NCI-H1048 (cell line): Measurements from ENCODE around the gene SRSF5.
"Not testable (repeated sequence)": the region's sequence is repeated elsewhere in the genome, so short reads cannot be mapped to it uniquely, and the experiment has no call there.

Source experiments
- DNase-seq: peaks from one replicate; lab custom pipeline; 2025; lab: John Stamatoyannopoulos, UW

The SRSF5 gene

DNA sequence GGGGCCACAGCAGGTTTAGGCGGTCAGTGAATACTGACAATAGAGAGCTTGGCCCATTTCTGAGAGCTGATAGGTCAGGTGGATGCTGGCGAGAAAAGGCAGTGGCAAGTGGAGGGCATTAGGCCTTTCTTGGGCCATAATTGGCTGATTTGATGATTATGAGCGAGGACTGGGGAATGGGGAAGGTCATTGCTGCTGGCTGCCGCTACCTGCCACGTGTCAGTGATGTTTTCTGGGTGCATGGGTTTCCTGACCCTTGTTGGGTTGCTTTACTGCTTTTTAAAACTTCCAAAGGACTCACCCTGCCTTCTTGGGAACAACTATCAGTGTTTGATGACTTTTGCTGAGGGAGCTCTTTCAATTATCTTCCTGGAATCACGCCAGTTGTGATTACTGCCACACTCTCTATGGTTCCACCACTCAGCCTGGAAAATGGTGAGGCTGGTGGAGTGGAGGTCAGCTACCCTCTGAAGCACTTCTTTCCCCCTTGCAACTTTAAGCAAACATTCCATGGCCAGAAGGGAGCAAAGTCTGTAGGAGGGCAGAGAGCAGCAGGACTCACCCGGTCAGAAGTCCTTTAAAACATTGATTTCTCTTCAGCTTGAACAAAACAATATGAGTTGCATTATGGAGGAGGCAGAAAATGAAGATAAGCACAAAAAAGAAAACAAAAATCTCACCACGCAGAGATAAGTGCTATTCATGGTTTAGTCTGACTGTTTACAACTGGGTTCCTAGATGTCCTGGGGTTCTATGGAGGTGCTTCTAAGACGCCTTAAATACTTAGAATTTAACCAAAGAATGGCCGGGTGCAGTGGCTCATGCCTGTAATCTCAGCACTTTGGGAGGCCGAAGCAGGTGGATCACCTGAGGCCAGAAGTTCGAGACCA is 42.2 kb downstream of the SRSF5 start:
- no peak for DNase-seq

DNA sequence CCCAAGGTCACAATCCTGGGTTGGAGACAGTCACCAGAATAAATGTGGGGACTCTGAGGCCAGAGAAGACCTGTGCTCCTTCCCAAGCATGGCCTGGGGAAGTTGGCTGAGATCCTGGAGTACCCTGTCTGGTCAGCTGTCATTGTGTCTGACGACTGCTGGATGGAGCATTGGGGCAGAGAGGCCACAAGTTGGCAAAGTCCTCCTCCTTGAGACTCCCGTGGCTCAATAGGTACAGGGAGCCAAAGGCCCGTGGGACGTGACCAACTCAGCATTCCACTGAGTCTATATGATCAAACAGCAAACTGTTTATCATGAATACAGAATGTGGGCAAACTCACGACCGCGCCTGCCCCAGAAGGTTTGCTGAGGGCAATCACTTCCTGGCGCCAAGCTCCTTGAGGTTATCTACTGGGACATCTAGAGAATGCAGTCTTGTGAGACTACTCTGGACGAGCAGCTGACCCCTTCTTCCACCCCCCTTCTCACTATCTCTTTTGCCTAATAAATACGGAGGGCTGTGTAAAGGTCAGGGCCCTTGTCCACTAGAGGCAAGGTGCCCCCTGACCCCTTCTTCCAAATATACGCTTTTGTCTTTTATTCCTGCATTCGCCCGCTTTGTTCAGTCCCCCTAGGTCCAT is 44.4 kb downstream of the SRSF5 start:
- DNase-seq, result no peak

GRCh38 chr14:69811868-69812252 is 44.9 kb downstream of the SRSF5 start:
- no peak for DNase-seq

- no peak for DNase-seq
These were observed 45.8 kb downstream of the SRSF5 start for GRCh38 chr14:69812711-69813110.

- DNase-seq, result not testable (repeated sequence)
These were observed 46.4 kb downstream of the SRSF5 start for GRCh38 chr14:69813346-69813745.

GRCh38 chr14:69814397-69814796 is 47.5 kb downstream of the SRSF5 start:
- no peak for DNase-seq

DNA sequence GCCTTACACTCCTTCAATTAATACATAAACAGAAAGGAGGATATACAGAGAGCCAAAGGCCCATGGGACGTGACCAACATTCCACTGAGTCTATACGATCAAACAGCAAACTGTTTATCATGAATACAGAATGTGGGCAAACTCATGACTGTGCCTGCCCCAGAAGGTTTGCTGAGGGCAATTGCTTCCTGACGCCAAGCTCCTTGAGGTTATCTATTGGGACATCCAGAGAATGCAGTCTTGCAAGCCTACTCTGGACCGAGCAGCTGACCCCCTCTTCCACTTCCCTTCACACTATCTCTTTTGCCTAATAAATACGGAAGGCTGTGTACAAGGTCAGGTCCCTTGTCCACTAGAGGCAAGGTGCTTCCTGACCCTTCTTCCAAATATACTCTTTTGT is 48.6 kb downstream of the SRSF5 start:
- no peak for DNase-seq

DNA sequence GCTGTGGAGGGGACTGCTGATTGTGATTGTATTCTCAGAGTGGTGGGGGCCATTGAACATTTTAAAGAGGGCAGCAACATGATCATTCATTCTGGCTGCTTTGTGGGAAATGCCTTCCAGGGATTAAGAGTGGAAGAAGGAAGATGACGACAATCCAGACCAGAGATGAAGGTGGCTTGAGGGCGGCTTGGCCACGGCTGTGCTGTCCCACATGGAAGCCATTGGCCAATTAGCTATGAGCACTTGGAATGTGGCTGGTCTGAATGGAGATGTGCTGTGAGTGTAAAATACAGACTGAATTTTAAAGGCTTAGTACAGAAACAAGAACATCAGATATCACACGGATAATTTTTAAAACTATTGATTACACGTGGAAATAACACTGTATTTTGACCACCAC is 49.3 kb downstream of the SRSF5 start:
- no peak for DNase-seq

DNA sequence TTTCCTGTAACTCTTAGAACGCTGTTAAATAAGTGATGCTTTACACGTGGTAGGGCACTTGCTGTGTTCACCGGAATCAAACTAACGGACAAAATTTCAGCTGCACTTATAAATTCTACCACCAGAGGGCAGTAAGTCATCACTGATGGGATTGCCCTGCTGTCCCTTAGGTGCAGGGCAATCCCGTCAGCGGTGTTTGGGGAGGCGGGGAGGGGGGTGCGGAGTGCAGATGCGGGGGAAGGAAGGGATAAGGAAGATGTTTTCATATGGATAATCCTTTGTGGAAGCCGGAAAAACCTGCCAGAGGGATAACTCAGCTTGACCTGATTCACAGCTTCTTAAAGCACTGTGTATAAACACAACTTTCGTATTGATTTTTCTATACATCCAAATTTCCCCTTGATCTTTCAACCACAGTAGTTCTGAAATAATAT is 51.8 kb downstream of the SRSF5 start:
- no peak for DNase-seq

- DNase-seq, result no peak
These were observed 52.7 kb downstream of the SRSF5 start for GRCh38 chr14:69819607-69820006.

GRCh38 chr14:69820991-69821390 is 54.0 kb downstream of the SRSF5 start:
- no peak for DNase-seq
